ENCODE results near the gene USP3. TPM values are rescaled to one million over a fixed set of nuclear protein-coding genes. Genes with fewer than 3 reads are reported as not detected.

The USP3 gene
- total and polyA plus RNA-seq, 2 of the 13 experiments (the other 11 are each of a cell fraction or from before 2014, with no cell fraction given) = 14.3 to 61.2 TPM

DNA sequence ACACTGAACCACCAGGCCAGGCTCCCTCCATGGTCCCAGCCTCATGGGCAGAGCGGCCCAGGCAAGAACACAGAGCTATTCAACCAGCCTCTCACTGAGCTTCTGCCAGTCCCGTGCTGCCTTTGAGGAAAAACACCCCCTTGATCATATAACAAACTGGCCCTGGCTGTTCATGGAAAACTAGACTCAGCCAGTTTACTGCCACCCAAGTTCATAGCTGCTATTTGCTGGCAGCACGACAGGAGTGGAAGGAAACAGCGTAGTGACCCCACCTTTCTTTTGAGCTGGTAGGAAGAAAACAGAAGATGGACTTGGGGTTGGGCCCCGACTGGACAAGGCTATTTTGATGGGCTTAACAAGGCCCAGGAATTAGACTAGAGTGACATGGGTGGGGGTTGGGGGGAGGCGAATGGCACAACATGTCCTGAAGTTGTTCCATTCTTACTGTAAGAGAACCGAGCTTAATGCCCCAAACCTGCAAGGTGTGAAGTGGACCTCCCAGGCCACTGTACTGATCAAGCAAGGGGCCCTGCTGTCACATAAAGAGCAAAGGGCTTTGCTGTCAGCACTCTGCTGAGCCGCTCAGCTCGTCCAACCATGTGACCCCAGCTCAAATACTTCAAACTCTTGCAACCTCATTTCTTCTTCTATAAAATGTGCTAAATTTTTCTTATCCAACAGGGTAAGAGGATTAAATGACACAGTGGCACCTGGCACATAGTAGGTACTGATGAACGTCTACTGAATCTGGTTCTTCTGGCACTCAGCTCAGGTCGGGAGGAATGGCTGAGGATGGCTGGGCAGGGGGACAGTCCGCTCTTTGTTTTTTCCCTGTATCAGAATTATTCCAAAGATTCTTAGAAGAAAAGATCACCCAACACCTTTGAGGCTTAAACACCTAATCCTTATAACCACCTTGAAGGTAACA, 94.3 kb downstream of the USP3 start (continued):
- TF ChIP-seq, protein P1, sequence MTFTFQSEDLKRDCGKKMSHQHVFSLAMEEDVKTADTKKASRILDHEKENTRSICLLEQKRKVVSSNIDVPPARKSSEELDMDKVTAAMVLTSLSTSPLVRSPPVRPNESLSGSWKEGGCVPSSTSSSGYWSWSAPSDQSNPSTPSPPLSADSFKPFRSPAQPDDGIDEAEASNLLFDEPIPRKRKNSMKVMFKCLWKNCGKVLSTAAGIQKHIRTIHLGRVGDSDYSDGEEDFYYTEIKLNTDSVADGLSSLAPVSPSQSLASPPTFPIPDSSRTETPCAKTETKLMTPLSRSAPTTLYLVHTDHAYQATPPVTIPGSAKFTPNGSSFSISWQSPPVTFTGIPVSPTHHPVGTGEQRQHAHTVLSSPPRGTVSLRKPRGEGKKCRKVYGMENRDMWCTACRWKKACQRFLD (CRISPR knock-in tag; IDR thresholded peaks at IDR 0.05; ENCODE audit: borderline replicate concordance) = no peak
- TF ChIP-seq ZNF263 (CRISPR knock-in tag; IDR thresholded peaks at IDR 0.05) (no peak), ZC3H13 (CRISPR knock-in tag; IDR thresholded peaks at IDR 0.05) (peak; percentile 67; the same call in 1 of the 2 replicates), ZNF432 (CRISPR knock-in tag; IDR thresholded peaks at IDR 0.05; ENCODE audit: borderline replicate concordance) (no peak), SMYD3 (CRISPR knock-in tag; IDR thresholded peaks at IDR 0.05) (no peak), ZNF354B (CRISPR knock-in tag; IDR thresholded peaks at IDR 0.05) (no peak), ATRX (CRISPR knock-in tag; IDR thresholded peaks at IDR 0.05; ENCODE audit: borderline replicate concordance) (no peak)
- TF ChIP-seq, protein P2, sequence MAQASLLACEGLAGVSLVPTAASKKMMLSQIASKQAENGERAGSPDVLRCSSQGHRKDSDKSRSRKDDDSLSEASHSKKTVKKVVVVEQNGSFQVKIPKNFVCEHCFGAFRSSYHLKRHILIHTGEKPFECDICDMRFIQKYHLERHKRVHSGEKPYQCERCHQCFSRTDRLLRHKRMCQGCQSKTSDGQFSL (CRISPR knock-in tag; IDR thresholded peaks at IDR 0.05) = no peak

DNA sequence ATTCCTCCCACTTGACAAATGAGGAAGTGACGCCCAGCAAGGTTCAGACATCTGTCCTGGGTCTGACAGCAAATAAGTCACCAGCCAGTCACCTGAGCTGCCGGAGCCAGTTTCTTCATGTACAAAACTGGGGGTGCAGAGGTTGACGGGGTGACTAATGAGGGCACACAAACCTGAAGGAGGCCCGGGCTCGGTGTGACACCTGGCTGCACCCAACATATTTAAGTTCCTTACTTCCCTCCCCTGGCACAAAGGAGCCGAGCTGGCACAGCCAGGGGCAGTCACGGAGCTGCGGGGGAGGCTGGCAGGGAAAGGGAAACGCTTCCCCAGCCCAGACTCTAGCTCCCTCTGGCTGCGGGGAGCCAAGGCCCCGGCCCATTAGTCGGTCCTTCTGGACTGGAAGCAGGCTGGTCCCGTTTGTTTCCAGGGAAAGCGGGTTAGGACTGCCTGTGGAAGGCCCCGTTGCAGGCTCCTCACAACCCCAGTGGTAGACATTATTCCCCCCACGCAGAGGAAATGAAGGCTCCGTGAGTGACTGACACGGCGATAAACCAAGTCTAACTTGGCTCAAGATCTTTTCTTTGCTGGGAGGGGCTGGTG, 95.1 kb downstream of the USP3 start:
- Histone ChIP-seq H3K9me3 (ENCODE audit: low read length) (no peaks in the 10 kb centered on the region), H3K36me3 (replicated peaks in 1 of 2; ENCODE audit: control insufficient read depth in 1 of 2, insufficient read depth in 2 of 2, low read length in 2 of 2) (no peaks in the 10 kb centered on the region), H4K20me1 (ENCODE audit: insufficient read depth, low read length) (no peaks in the 10 kb centered on the region), H3K4me1 (ENCODE audit: insufficient read depth, low read length) (peaks cover 41% of the 10 kb centered on the region), H3K9ac (ENCODE audit: insufficient read depth, low read depth, low read length) (peak overlapping the region; percentile 83), H3K27me3 (ENCODE audit: control insufficient read depth in 1 of 2, insufficient read depth in 2 of 2, low read length in 2 of 2) (no peaks in the 10 kb centered on the region; a peak in 1 of 5 replicates), H2AFZ (ENCODE audit: low read length) (no peak overlapping the region), H3K79me2 (ENCODE audit: insufficient read depth, low read length) (no peaks in the 10 kb centered on the region), H3K4me2 (ENCODE audit: low read depth, low read length) (peak overlapping the region; percentile 99), H3K27ac (ENCODE audit: extremely low read length, insufficient read depth, low read length) (peak overlapping the region; percentile 83), H3K4me3 (replicated peaks in 1 of 3; ENCODE audit: insufficient read depth in 1 of 3, low read depth in 2 of 3, low read length in 3 of 3) (peak overlapping the region; percentile 61 to 88 (median 79))
- ChIA-PET POLR2A (interaction anchor here (0.8 to 4.3 kb wide), 10 partner anchors 11 to 564 kb away, joined by 3 to 31 read pairs (median 6); partner anchors contain the start of genes CIAO2A, PPIB and USP3), CTCF (ENCODE audit: low intra/inter-chr PET ratio, low total read pairs) (interaction anchor here (1.3 to 2.0 kb wide), 2 partner anchors 112 to 132 kb away, joined by 4 to 9 read pairs; no protein-coding TSS in a partner anchor)
- 0% methylated on average over 8 of the region's 19 CpGs for WGBS (ENCODE audit: low lambda C conversion rate)
- FAIRE-seq = peak; percentile 21
- in situ Hi-C loops (cut with HindIII; ENCODE audit: extremely low pct_ligation_motif_present, low pct_unique_long_range_greater_than_20kb) (no loop called here), intact Hi-C loops (cut with micrococcal nuclease; ENCODE audit: unreplicated experiment) (loop anchor here (5.0 kb wide), 2 partner anchors 132 to 307 kb away; no protein-coding TSS in a partner anchor)
- peak; percentile 50 for ATAC-seq
- peak; percentile 34 for DNase-seq (ENCODE audit: low spot score)
- BruUV-seq (replicated peaks) = no TSS peak
- TF ChIP-seq, protein P3, sequence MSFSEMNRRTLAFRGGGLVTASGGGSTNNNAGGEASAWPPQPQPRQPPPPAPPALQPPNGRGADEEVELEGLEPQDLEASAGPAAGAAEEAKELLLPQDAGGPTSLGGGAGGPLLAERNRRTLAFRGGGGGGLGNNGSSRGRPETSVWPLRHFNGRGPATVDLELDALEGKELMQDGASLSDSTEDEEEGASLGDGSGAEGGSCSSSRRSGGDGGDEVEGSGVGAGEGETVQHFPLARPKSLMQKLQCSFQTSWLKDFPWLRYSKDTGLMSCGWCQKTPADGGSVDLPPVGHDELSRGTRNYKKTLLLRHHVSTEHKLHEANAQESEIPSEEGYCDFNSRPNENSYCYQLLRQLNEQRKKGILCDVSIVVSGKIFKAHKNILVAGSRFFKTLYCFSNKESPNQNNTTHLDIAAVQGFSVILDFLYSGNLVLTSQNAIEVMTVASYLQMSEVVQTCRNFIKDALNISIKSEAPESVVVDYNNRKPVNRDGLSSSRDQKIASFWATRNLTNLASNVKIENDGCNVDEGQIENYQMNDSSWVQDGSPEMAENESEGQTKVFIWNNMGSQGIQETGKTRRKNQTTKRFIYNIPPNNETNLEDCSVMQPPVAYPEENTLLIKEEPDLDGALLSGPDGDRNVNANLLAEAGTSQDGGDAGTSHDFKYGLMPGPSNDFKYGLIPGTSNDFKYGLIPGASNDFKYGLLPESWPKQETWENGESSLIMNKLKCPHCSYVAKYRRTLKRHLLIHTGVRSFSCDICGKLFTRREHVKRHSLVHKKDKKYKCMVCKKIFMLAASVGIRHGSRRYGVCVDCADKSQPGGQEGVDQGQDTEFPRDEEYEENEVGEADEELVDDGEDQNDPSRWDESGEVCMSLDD (CRISPR knock-in tag; IDR thresholded peaks at IDR 0.05; ENCODE audit: borderline replicate concordance) = no peak
- TF ChIP-seq ZC3H4 (CRISPR knock-in tag; IDR thresholded peaks at IDR 0.05; ENCODE audit: borderline replicate concordance) (no peak), SATB2 (CRISPR knock-in tag; IDR thresholded peaks at IDR 0.05) (no peak), MEIS2 (CRISPR knock-in tag; IDR thresholded peaks at IDR 0.05) (no peak), STAT5B (CRISPR knock-in tag; IDR thresholded peaks at IDR 0.05) (no peak), ZNF256 (CRISPR knock-in tag; conservative IDR thresholded peaks at IDR 0.05) (no peak), ZNF329 (CRISPR knock-in tag; IDR thresholded peaks at IDR 0.05; ENCODE audit: low read depth) (no peak), TP53 (CRISPR knock-in tag; conservative IDR thresholded peaks at IDR 0.05) (no peak), ZNF24 (IDR thresholded peaks at IDR 0.05) (no peak), TAF1 (CRISPR knock-in tag; IDR thresholded peaks at IDR 0.05) (no peak), ZNF468 (CRISPR knock-in tag; IDR thresholded peaks at IDR 0.05) (no peak)

All from HepG2 (cell line).